Activated gamma-delta T cell treated with Interleukin-2 at 50 U/mL for 16 hours (primary cell): ENCODE results near the gene FIZ1.

Source experiments
- DNase-seq: peaks from one replicate; pipeline ENCODE4 v3.0.0-alpha.2; 2020

FIZ1 gene

DNA sequence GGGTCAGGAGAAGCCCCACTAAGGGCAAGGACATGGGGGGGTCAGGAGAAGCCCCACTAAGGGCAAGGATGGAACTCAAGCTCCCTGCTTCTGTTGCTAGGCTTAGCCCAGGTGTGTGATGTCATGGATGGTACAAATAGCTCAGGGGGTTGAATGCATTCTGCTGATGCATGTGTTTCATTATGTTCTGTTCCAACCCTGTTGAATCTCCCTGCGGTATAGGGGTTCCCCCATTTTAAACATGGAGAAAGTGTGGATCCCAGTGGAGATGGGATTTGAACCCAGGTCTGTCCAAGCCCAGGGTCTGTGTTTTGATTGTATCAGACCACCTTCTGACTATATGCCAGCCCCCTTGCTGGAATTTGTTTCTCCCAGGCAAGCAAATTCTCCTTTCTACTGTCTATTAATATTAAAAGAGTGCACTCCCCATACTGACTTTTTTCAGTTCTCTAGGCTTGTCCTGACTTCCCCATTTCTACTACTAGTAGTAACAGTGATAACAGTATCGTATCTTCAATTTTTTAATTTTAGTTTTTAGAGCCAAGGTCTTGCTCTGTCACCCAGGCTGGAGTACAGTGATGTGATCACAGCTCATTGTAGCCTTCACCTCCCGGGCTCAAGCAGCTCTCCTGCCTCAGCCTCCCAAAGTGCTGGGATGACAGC, 12.8 kb upstream of the FIZ1 start:
- DNase-seq, result no peak

DNA sequence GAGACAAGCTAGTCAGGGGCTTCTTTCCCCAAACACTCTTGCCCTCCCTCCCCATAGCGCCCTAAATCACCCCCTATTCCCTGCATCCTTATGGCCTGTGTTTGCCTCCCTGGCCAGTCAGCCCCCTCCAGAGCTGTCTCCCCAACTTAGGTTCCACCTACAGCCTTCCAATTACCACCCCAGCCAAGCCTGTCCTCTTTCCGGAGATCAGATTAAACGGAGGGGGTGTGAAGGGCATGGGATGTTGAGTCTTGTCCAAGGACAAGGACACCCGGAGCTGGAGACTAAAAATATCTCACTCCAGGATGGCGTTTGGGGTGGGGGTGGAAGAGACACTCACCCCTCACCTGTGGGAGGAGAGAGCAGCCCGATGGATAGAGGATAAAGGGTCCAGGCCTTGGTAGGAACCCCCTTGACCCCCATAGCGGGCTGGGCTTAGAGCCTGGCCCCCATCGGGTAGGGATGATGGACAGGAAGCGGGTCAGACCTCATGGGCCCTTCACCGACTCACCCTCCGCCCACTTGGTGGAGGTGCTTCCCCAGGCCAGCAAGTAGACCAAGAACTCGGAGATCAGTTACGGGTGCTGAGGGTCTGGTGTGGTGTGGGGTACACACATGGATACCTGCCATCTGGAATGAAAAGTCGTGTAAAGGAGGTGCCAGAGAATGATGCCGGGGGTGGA, 12.1 kb upstream of the FIZ1 start:
- DNase-seq, result no peak

DNA sequence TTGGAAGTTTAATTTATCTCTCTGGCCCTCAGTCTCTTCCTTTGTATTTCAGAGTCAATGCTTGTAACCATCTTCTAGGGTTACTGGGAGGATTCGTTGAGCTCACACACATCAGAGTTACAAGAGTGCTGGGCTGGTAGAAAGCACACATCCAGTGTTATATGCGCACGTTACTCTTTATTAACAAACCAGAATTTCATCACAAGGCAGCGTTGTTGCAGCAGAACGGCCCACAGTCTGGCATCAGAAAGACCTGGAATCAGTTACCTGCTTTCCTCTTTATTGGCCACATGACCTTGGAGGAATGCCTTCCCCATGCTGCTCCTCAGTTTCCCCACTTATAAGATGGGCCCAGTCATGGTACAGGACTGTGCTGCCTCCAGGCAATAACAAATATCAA, 10.0 kb upstream of the FIZ1 start:
- DNase-seq, result no peak

DNA sequence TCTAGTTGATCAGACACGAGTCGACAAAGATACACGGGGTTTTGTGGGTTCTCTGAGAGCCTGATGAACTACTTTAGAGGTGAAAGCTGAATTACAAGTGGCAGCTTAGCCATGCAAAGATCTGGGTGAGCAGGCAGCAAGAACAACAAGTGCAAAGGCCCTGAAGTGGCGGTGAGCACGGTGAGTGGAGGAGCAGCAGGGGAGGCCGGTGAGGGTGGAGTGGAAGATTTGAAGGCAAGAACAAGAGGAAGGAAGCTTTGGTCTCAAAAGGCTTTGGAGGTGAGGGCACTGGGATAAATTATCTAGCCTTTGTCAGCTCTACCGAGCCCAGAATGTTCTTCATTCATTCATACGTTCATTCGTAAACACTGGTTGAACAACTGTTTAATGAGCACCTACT, 7.5 kb upstream of the FIZ1 start:
- DNase-seq, result no peak

DNA sequence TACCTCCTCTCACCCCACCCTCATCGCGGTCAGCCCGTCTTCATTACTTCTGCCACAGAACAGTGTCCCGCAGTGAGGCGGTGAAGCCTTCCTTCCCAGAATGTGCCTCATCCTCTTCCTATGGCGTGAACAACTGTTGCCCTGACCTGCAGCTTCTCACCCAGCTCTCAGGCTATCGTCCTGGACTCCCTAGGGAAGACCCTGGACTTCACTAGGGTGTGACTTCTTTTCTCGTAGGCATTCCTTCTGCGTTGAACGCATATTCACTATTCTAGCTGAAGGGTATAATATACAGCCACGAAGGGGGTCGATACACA, 7.1 kb upstream of the FIZ1 start:
- DNase-seq, result no peak

DNA sequence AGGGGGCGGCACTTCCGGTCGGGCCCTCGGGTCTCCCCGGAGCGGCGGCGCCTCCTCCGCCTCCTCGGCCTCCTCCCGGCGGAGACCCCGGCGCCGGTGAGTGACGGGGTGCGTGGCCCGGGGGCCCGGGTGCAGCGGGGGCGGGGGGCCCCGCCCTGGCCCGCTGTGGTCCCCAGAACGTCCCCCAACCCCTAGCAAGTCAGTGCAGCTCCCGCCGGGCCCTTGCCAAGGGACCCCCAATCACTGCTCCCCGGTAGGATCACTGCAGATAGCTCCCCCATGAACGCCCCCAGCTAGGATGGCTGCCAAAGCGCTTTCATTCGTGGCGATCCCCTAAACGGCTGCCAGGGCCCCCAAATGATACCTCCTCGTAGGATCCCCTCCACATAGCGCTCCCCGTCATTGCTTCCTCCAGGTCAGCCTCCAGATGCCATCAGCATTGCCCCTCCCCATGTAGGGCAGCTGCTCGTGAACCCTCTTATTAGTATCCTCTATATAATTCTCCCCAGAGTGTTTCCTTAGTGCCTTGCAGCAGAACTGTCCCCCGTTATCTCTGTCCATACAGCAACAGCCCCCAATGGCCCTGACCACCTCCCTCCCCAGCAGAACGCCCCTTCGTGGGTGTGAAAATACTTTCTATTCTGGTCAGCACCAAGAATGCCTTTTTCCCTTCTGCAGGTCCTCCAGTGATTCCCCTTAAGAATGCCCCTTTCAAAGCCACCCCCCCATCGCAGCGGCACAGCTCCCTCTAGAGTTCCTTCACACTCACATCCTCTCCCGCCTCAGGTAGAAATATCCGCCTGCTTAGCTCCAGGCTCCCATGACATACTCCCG, 6.5 kb upstream of the FIZ1 start, which contains the start of gene ZNF865:
Gene ZNF865 (plus strand): TSS at position 11 of the 834 bp plus-strand sequence. CDS start 7,972 bp downstream, outside the sequence.
- peak; percentile 67 for DNase-seq

DNA sequence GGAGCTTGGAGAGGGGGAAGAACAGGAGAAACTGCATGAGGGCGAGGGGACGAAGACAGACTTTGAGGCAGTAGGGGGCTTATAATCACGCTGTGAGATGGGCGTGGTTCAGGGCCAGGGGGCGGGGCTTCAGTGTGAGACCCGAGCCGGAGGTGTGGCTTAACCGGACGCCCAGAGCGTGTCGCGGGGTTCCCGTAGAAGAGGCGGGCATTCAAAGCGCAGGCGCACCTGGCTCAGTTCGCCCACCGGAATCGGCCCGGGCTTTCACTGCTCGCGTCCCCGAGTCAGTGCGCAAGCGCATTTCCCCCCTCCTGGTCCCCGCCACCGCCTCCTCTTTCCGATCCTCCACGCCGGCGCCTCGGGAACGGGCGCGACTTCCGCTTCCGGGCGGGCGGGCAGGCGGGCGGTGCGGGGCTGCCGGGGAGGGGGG, 5.9 kb upstream of the FIZ1 start:
- DNase-seq, result peak; percentile 97

DNA sequence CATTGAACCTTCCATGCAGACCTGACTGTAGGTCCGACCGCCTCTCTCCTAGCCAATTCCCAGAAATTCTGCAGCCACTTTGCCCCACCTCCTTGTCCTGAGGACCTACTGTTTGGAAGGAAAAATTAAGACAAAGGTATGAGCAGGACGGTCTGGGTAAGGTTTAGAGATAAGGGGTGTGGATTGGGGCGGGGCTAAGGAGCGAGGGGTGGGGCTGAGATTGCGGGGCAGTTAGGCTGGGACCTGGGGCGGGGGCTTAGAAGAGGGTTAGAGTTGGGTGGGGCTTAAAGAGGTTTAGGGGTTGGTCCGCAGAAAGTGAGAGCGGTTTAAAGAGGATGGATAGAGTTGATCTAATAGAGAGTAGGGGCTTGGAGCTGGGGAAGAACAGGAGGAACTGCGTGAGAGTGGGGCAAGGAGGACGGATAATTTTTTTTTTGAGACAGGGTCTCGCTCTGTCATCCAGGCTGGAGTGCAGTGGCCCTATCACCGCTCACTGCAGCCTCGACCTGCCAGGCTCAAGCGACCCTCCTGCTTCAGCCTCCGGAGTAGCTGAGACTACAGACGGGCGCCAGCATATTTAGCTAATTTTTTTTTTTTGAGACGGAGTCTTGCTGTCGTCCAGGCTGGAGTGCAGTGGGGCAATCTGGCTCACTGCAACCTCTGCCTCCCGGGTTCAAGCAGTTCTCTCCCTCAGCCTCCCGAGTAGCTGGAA, 4.4 kb upstream of the FIZ1 start:
- DNase-seq, result no peak

DNA sequence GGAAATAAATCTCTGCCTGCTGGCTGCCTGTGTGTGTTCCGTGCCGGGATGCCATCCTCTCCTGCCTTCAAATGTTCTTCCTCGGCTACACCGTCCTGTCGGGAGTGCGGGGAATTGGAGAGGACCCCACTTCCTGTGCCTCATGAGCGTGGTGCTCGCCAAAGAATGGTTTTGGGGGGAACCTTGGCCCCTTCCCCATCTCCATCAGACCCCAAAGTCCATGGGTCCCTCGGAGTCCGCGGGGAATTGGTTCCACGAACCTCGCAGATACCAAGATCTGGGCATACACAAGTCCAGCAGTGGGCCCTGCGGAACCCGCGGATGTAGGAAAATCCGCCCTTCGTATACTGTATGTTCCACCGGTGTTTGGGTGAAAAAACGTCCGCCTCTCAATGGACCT, 3.8 kb upstream of the FIZ1 start:
- no peak for DNase-seq

DNA sequence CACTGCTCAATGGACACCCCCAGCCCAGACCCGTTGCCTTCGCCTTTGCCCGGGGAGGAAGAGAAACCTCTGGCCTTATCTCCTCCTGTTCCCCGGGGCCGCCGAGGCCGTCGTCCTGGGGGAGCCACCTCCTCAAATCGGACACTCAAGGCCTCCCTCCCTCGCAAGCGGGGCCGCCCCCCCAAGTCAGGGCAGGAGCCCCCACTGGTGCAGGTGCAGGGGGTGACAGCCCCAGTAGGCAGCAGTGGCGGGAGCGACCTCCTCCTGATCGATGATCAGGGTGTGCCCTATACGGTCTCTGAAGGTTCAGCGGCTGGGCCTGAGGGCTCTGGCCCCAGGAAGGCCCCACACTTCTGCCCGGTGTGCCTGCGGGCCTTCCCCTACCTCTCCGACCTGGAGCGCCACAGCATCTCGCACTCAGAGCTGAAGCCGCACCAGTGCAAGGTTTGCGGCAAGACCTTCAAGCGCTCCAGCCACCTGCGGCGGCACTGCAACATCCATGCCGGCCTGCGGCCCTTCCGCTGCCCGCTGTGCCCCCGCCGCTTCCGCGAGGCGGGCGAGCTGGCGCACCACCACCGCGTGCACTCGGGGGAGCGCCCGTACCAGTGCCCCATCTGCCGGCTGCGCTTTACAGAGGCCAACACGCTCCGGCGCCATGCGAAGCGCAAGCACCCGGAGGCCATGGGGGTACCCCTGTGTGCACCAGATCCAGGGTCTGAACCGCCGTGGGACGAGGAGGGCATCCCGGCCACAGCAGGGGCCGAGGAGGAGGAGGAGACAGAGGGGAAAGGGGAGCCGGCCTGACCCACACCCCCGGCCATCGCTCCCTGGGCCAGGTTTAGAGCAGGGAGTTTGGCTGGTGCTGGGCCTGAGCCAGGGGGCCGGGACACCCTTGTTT, 3.0 kb upstream of the FIZ1 start:
- no peak for DNase-seq

DNA sequence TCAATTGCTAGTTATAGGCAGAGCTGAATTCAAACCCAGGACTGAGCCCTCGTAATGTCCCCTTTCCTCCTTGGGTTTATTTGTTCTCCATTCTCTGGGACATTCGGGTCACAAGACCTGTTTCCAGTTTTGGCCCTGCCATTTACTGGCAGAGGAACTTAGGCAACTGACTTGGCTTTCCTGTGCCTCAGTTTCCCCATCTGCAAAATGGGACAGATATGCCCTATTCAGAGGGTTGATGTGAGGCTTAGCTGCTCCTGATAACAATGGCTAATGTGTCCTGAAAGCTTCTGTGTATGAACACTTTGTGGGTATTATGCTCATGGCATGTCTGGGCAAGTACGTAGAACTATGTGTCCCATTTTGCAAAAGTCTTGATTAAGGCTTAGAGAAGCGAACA, 1.8 kb upstream of the FIZ1 start:
- DNase-seq, result no peak

DNA sequence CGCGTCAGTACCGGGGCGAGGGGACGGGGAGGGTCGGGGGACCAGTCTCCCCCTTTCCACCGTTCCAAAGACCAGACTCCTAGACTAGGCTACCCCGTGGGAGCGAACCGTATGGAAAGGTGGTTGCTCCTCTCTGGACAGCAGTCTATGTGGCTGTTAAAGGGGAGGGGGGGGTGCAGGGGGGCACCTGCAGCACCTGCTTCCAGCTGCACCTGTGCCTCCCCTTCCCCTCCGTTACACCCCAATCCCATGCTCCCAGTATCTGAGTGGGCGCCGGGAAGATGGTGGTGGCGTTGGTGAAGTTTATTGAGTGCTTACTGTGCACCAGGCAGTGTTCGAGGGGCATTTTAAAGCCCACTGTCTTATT, 1.3 kb upstream of the FIZ1 start:
- DNase-seq, result no peak

DNA sequence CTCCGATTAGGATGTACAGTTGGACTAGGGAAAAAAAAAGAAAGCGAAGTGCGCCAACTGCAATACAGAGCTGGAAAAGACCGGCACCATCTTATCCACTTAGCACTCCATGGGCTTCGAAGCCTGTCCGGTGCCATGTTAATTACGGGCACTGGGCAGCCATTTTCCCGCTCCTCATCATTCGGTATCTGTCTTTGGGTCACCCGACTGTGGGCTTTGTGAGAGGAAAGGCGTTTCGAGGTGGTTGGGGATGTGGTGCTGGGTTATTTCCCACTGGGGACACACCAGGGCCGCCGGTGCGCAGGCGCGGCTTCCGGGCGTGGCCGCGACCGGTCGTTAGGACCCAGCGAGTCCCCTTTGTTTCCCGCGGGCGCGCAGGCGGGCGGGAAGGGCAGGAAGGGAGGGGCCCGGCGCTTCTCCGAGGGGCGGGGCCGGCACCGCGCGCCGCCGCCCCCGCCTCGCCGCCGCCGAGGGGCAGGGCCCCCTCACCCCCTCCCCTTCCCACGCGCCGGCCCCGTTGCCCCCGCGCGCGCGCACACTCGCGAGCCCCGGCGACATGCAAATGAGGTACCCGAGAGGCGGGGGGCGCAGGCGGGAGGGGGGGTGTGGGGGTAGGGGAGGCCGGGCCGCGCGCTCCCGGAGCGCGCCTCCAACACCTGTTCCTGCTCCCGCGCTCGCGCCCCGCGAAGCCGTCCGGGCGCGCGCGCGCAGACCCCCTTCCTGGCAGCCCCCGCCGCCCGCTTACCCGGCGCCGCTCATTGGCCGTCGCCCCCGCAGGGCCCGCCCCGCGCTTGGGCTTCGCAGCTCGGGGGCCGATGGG, 735 bp upstream of the FIZ1 start, which contains the start of gene ZNF524:
Gene ZNF524 (plus strand): TSS at position 447 of the 820 bp plus-strand sequence. CDS start 1,825 bp downstream, outside the sequence.
- peak; percentile 76 for DNase-seq

DNA sequence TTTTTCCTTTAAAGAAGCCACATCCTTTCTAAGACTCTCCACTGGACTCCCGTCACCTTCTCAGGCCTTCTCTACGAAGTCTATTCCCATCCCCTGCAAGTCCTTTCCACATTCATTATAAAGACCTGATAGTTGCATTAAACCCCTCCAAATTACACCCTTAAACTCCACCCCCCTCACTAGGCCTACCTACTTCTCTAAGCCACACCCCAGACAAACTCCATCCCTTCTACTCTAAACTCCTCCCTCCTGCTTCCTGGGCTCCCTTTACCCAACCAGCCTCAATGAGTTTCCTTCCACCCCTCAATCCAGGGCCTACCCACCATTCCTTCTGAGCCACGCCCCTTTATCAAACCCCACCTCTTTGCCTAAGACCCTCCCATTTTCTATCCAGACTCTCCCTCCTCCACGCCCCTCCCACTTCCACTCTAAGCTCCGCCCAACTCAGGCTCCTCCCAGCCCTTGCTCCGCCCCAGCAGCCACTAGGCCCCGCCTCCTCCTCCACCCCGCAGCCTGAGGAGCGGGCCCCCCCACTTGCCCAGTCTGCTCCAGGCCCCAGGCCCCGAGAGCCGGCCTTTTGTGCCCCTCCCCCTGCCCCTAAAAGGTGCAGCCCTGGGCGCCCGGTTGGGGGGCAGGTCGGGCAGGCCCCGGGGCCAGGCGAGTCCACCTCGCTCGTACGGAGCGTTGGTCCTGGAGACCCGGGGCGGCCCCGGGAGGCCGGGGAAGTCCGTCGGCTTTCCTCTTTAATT, 424 bp downstream of the FIZ1 start:
- DNase-seq, result peak; percentile 88

DNA sequence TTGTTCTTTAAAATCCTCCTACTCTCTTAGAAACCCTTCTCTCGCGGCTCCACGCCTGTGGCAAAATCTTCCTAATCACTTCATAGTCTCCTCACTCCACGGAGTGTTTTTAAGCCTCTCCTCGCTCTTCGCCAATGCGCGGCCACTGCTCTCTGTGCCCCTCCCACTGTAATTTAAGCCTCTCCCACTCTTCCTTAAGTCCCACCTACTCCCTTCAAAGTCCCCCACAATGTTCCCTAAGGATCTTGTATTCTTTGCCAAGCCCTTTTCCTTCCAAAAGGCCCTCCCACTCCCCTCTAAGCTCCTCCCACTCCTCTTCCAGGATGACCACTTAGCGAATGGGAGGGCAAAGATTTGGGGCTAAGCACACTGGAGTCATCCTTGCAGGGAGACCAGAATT, 1.3 kb downstream of the FIZ1 start:
- no peak for DNase-seq

DNA sequence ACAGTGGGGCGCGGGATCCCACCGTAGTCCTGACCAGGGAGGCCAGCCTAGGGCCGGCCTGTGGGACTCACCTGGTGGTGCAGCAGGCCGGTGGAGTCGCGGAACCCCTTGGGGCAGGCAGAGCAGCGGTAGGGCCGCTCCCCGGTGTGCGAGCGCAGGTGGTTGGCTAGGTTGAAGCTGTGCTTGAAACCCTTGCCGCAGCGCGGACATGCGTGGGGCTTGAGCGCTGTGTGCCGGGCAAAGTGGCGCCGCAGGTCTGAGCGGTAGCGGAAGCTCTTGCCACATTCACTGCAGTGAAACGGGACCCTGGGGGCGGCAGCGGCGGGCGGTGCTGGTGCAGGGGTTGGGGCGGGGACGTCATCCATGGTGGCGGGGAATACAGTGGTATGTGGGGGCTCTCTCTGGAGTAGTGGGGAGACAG, 1.8 kb downstream of the FIZ1 start:
- DNase-seq, result no peak

DNA sequence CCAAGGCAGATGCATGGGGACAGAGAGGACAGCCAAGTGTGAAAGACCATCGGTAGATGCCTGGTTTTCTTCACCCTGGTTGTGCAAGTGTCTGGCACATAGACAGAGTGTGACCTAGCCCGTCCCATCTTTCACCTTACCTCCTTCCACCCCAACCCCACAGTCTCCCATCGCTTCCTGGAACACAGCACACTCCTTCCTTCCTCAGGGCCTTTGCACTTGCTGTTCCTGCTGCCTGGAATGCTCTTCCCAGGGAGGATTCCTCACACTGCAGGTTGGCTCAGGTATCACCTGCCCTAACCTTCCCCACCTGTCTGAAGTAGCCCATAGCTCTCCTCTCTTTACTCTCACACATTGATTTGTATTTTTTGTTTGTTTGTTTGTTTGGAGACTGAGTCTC, 3.0 kb downstream of the FIZ1 start:
- no peak for DNase-seq

DNA sequence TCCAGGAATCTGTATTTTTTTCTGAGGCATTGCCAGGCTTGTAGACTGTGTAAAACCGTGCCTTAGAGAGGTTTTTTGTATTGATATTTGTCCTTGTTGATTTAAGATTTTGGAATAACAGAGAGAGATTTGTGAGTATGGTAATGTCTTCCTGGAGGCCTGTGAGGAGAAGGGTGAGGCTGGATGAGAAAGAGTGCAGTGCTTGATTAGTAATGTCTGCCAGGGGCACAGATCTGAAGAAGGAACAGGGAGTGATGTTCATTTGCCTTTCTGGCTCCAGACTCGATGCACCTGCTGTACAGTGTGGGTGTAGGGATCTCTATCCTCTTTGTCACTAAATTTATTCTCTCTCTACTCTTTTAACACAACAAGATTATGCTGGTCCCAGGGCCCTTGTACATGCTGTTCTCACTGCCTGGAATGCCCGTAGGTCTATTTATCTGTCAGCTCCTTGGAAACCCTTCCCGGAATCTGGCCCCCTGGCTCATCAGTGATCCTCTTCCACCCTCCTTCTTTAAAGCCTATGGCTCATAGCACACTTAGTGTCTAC, 4.2 kb downstream of the FIZ1 start:
- no peak for DNase-seq

DNA sequence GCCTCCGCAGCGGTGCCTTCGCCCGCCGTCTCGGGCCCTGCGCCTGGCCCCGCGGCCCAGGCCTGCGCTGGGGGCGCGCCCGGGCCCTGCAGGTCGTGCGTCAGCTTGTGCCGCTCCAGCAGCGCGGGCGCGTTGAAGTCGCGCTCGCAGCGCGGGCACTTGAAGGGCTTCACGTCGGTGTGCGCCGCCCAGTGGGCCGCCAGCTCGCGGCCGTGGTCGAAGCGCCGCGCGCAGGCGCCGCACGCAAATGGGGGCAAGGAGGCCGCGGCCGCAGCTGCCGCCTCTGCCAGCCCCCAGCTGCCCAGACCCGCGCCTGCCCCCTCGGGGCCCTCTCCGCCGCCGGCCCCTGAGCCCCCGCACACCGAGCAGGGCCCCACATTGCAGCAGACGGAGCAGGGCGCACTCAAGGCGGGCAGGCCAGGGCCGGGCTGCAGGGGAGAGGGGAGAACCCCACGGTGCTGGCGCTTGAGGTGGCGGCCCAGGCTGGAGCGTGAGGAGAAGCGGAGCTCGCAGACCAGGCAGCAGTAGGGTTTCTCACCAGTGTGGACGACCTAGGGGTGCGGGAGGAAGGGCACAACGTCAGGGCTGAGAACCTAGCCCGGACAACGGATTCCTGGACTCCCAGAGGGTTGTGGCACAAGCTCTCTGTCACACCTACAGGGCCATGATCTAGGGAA, 6.1 kb downstream of the FIZ1 start:
- no peak for DNase-seq
